ENCODE data around the gene PRRX2. TPM values are rescaled to one million over a fixed set of nuclear protein-coding genes. Genes with fewer than 3 reads are reported as not detected.
"Not testable (repeated sequence)": the region's sequence is repeated elsewhere in the genome, so short reads cannot be mapped to it uniquely, and the experiment has no call there.

The PRRX2 gene
- polyA plus RNA-seq, 1 donor from 2014 or later = not detected

- H3K4me1 Mint-ChIP-seq = peaks cover 24 to 38% (median 33%) of the 10 kb centered on the region in 3 donors
- peak overlapping the region in 2 of 3 donors; percentile 81 to 91 for H3K27ac Mint-ChIP-seq
- H3K27me3 Mint-ChIP-seq = no peaks in the 10 kb centered on the region
- peak overlapping the region in 2 of 4 donors; percentile 57 to 76 for H3K4me3 Mint-ChIP-seq
- no peaks in the 10 kb centered on the region for H3K36me3 Mint-ChIP-seq
- no peaks in the 10 kb centered on the region for H3K9me3 Mint-ChIP-seq
These were observed 34.3 kb upstream of the PRRX2 start for GRCh38 chr9:129630967-129631673.

GRCh38 chr9:129631674-129632129, 33.7 kb upstream of the PRRX2 start:
- Mint-ChIP-seq H3K4me1 (peaks cover 23 to 33% (median 32%) of the 10 kb centered on the region in 3 donors), H3K9me3 (no peaks in the 10 kb centered on the region), H3K27ac (peak overlapping the region; percentile 19 to 91 (median 81)), H3K27me3 (no peaks in the 10 kb centered on the region), H3K4me3 (peak overlapping the region in 2 of 4 donors; percentile 57 to 76), H3K36me3 (no peaks in the 10 kb centered on the region)

GRCh38 chr9:129632460-129632859, 33.0 kb upstream of the PRRX2 start:
- H3K4me3 Mint-ChIP-seq = peak overlapping the region in 1 of 4 donors; percentile 40
- H3K27ac Mint-ChIP-seq = no peak overlapping the region
- peaks cover 16 to 25% (median 25%) of the 10 kb centered on the region in 3 donors for H3K4me1 Mint-ChIP-seq
- H3K36me3 Mint-ChIP-seq = no peaks in the 10 kb centered on the region
- no peaks in the 10 kb centered on the region for H3K27me3 Mint-ChIP-seq
- H3K9me3 Mint-ChIP-seq = no peaks in the 10 kb centered on the region

- Mint-ChIP-seq H3K27me3 (no peaks in the 10 kb centered on the region), H3K4me3 (no peak overlapping the region), H3K9me3 (no peaks in the 10 kb centered on the region), H3K4me1 (peaks cover 12 to 22% (median 21%) of the 10 kb centered on the region in 3 donors), H3K27ac (peak overlapping the region in 1 of 3 donors; percentile 51), H3K36me3 (no peaks in the 10 kb centered on the region)
These were observed 32.2 kb upstream of the PRRX2 start for GRCh38 chr9:129633207-129633606.

- Mint-ChIP-seq H3K36me3 (no peaks in the 10 kb centered on the region), H3K27ac (peak overlapping the region in 1 of 3 donors; percentile 32), H3K4me1 (peaks cover 9 to 25% (median 21%) of the 10 kb centered on the region in 3 donors), H3K4me3 (no peak overlapping the region), H3K9me3 (no peaks in the 10 kb centered on the region), H3K27me3 (no peaks in the 10 kb centered on the region)
These were observed 31.6 kb upstream of the PRRX2 start for GRCh38 chr9:129633848-129634247.

- Mint-ChIP-seq H3K27ac (peak overlapping the region in 1 of 3 donors; percentile 64), H3K27me3 (no peaks in the 10 kb centered on the region), H3K36me3 (no peaks in the 10 kb centered on the region), H3K4me1 (peaks cover 8 to 16% (median 14%) of the 10 kb centered on the region in 3 donors), H3K4me3 (peak overlapping the region in 1 of 4 donors; percentile 58), H3K9me3 (no peaks in the 10 kb centered on the region)
These were observed 30.1 kb upstream of the PRRX2 start for GRCh38 chr9:129635099-129636065.

- H3K27ac Mint-ChIP-seq, H3K36me3 Mint-ChIP-seq, H3K27me3 Mint-ChIP-seq, H3K9me3 Mint-ChIP-seq: not testable (repeated sequence)
- H3K4me1 Mint-ChIP-seq = peaks cover 12 to 15% (median 12%) of the 10 kb centered on the region in 3 donors
- peak overlapping the region in 1 of 4 donors; percentile 38 for H3K4me3 Mint-ChIP-seq
These were observed 29.1 kb upstream of the PRRX2 start for GRCh38 chr9:129636343-129636742.

- no peaks in the 10 kb centered on the region for H3K9me3 Mint-ChIP-seq
- H3K36me3 Mint-ChIP-seq = no peaks in the 10 kb centered on the region
- H3K27ac Mint-ChIP-seq = peak overlapping the region in 1 of 3 donors; percentile 58
- peaks cover 8 to 11% (median 9%) of the 10 kb centered on the region in 3 donors for H3K4me1 Mint-ChIP-seq
- no peaks in the 10 kb centered on the region for H3K27me3 Mint-ChIP-seq
- peak overlapping the region in 1 of 4 donors; percentile 38 for H3K4me3 Mint-ChIP-seq
These were observed 28.3 kb upstream of the PRRX2 start for GRCh38 chr9:129637102-129637501.

- no peaks in the 10 kb centered on the region for H3K9me3 Mint-ChIP-seq
- H3K4me3 Mint-ChIP-seq = peak overlapping the region in 1 of 4 donors; percentile 38
- no peaks in the 10 kb centered on the region for H3K27me3 Mint-ChIP-seq
- H3K27ac Mint-ChIP-seq = peak overlapping the region in 1 of 3 donors; percentile 58
- no peaks in the 10 kb centered on the region for H3K36me3 Mint-ChIP-seq
- peaks cover 8 to 12% (median 9%) of the 10 kb centered on the region in 3 donors for H3K4me1 Mint-ChIP-seq
These were observed 27.6 kb upstream of the PRRX2 start for GRCh38 chr9:129637673-129638439.

- peak overlapping the region in 1 of 4 donors; percentile 38 for H3K4me3 Mint-ChIP-seq
- peaks cover 8 to 12% (median 9%) of the 10 kb centered on the region in 3 donors for H3K4me1 Mint-ChIP-seq
- H3K27me3 Mint-ChIP-seq = no peaks in the 10 kb centered on the region
- no peaks in the 10 kb centered on the region for H3K9me3 Mint-ChIP-seq
- H3K27ac Mint-ChIP-seq = peak overlapping the region in 1 of 3 donors; percentile 58
- H3K36me3 Mint-ChIP-seq = no peaks in the 10 kb centered on the region
These were observed 26.3 kb upstream of the PRRX2 start for GRCh38 chr9:129639034-129639630.

GRCh38 chr9:129639756-129640085, 25.7 kb upstream of the PRRX2 start:
- peak overlapping the region in 1 of 3 donors; percentile 65 for H3K27ac Mint-ChIP-seq
- no peaks in the 10 kb centered on the region for H3K27me3 Mint-ChIP-seq
- H3K4me1 Mint-ChIP-seq = peaks cover 8 to 12% (median 9%) of the 10 kb centered on the region in 3 donors
- H3K36me3 Mint-ChIP-seq = no peaks in the 10 kb centered on the region
- H3K4me3 Mint-ChIP-seq = peak overlapping the region; percentile 45 to 81 (median 70)
- no peaks in the 10 kb centered on the region for H3K9me3 Mint-ChIP-seq

- Mint-ChIP-seq H3K27me3 (no peaks in the 10 kb centered on the region), H3K36me3 (no peaks in the 10 kb centered on the region), H3K9me3 (no peaks in the 10 kb centered on the region), H3K4me3 (peak overlapping the region; percentile 63 to 92 (median 81)), H3K27ac (peak overlapping the region in 2 of 3 donors; percentile 65 to 67), H3K4me1 (peaks cover 8 to 12% (median 9%) of the 10 kb centered on the region in 3 donors)
These were observed 25.2 kb upstream of the PRRX2 start for GRCh38 chr9:129640086-129640870.
